Stimulated activated CD4-positive, alpha-beta T cell treated with anti-CD3 and anti-CD28 coated beads, Interleukin-12 subunit alpha, Interleukin-12 subunit beta, amount 100 ng/mL, for 24 hours (primary cell): Measurements from ENCODE around the gene NFIC.
"Not testable (repeated sequence)": the region's sequence is repeated elsewhere in the genome, so short reads cannot be mapped to it uniquely, and the experiment has no call there.

ENCODE experiments used
- DNase-seq, 2 experiments: peaks; one replicate each; pipeline ENCODE4 v3.0.0-alpha.2; 2020; ENCODE audit warnings: low read depth in 2 of 2

NFIC gene

GRCh38 chr19:3451451-3451866 lies 85.1 kb downstream of the NFIC start:
- DNase-seq: no peak

DNA sequence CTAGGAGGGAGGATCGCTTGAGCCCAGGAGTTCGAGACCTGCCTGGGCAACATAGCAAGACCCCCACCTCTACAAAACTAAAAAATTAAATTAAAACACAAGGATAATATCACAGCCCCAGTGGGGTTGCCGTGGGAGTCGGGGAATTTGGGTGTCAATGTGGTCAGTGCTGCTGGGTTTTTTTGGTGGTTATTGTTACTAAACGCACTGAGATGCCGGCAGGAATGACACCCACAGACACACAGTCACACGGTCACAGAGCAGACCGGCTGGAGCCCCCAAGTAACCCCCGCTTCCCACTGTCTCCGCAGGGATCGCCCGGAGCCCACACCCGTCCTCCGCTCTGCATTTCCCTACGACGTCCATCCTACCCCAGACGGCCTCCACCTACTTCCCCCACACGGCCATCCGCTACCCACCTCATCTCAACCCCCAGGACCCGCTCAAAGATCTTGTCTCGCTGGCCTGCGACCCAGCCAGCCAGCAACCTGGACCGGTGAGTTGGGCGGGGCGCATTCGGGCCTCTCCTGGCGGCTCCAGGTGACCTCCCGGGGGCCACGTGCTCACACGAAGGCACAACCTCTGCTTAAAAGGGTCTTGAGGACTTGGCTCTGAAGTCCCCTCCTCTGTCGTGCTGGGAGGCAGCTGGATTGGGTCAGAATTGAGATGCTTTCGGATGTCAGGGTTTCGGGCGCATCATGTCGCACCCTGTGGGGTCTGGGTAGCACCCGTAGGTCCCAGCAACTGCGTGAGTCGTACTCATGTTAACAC lies 86.0 kb downstream of the NFIC start:
- no peak for DNase-seq

- not testable (repeated sequence) for DNase-seq
These were observed 86.5 kb downstream of the NFIC start for GRCh38 chr19:3452942-3453214.

DNA sequence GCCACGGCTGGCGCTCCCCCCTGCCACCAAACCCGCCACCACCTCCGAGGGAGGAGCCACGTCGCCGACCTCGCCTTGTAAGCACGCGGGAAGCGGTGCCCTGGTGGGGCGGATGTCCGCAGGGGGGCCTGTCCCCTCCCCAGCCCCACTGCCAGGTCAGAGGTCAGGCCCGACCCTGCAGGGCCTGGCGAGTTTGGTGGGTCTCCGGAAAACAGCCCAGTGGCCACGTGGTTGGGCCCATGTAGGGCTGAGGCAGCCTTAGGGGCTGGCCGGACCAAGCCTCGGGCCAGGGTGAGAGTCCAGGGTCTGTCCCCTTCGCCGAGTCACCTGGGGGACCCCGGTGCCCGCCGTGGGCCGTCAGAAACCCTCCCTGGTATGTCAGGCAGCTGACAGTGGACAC lies 87.5 kb downstream of the NFIC start:
- DNase-seq: no peak

- no peak for DNase-seq
These were observed 88.4 kb downstream of the NFIC start for GRCh38 chr19:3454656-3455392.

DNA sequence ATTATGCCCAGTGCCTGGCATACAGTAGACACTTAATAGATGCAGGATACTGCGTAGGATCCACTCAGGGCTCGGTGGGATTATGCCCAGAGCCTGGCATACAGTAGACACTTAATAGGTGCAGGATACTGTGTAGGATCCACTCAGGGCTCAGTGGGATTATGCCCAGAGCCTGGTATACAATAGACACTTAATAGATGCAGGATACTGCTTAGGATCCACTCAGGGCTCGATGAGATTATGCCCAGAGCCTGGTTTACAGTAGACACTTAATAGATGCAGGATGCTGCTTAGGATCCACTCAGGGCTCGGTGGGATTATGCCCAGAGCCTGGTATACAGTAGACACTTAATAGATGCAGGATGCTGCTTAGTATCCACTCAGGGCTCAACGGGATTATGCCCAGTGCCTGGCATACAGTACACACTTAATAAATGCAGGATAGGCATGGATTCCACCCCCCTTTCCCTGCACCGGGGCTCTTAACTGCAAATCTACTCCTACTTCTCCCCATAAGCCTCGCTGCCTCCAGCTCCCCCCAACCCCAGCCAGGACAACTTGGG lies 89.1 kb downstream of the NFIC start:
- DNase-seq: no peak

GRCh38 chr19:3455960-3456601 lies 89.7 kb downstream of the NFIC start:
- DNase-seq: no peak

DNA sequence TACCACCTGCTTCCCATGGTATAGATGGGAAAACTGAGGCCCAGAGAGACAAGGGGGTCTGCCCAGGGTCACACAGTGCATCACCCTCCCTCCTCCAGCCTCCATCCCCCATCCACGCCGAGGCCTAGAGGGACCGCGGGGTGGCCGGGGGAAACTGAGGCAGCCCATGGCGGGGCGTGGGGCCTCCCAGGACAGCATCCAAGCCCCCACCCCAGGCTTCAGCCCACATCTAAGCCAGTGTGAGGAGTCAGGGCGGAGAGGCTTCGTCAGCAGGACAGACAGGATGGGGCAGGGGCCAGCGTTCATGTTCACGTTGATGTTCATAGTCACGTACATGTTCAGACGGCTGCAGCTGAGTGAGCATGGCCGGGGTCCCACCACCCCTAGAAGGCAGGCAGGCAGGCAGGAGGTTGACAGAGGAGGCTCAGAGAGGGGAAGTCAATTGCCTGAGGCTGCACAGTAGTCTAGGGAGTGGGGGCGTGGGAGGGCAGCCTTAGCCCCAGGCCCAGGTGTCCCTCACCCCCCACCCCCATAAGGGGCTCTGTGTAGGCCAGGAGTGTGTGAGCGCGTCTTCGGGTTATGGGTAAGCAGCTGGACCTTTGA lies 90.6 kb downstream of the NFIC start:
- no peak for DNase-seq

- no peak for DNase-seq
These were observed 91.3 kb downstream of the NFIC start for GRCh38 chr19:3457528-3458228.

DNA sequence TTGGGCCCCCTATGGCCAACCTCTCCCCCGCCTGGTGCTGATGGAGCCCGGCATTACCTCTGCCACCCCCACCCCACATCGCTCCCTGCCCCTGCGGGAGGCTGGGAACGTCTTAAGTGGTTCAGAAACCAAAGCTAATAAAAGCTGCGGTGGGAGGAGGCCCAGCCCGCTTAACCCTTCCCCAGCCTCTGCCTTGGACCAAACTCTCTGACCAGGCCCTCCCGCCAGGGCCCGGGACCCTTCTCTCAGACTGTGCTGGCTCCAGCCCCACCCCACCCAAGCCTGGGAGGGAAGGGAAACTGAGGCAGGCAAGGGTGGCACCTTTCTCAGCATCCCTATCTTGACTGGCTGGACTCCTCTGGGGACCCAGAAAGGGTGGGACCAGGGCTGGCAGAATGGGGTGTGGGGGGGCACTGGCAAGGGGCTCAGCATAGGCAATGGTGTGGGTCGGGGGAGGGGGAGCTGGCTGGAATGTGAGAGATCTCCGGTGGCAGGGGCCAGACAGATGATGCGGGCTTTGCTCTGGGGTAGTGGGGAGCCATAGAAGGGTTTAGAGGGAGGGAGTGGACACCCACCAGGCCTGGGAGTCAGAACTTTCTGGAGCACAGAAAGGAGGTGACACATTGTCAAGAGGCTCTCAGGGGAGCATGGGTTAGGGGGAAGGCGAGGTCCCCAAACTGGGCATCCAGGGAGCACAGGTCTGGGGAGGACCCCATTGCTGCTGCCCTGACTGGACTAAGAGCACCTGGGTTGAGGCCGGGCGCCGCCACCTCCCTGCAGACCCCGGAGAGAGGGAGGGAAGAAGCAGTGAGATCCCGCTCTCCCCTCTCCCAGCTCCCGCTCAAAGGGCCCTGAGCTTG lies 92.1 kb downstream of the NFIC start:
- DNase-seq: no peak

DNA sequence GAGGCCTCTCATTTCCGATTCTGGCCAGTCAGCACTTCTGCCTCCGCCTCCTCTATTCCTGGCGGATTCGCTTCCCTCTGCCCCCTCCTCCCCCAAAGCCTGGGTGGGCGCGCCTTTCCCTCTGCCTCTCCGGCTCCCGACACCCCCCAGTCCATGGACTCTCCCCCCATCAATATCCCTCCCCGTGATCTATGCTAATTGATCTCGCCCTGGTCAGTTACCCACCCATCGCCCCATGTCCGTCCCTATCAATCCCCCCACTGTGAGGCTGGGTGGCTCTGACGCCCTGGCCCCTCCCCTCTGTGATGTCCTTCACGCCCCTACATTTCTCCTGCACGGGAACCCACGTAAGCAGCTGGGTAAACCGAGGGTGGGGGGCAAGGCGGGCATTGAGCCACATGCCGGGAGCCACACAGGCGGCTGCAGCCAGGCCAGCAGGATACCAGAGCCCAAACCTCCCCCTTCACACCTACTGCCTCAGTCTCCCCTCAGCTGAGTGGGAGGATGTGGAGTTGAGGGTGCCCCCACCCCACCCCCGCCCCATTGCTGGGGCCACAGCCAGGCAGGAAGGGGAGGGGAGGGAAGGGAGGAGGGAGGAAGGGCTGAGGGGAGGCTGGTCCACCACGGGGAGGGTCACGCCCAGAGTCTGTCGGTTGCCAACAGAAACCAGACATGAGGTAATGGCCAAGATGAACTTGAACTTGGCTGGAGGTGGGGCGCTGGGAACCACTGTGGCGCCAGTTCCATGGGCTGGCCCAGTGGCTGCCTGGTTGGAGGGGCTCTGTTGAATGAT lies 92.9 kb downstream of the NFIC start:
- DNase-seq: no peak

GRCh38 chr19:3459965-3460582 lies 93.7 kb downstream of the NFIC start:
- DNase-seq: no peak

- DNase-seq: no peak
These were observed 96.8 kb downstream of the NFIC start for GRCh38 chr19:3462991-3463713.

DNA sequence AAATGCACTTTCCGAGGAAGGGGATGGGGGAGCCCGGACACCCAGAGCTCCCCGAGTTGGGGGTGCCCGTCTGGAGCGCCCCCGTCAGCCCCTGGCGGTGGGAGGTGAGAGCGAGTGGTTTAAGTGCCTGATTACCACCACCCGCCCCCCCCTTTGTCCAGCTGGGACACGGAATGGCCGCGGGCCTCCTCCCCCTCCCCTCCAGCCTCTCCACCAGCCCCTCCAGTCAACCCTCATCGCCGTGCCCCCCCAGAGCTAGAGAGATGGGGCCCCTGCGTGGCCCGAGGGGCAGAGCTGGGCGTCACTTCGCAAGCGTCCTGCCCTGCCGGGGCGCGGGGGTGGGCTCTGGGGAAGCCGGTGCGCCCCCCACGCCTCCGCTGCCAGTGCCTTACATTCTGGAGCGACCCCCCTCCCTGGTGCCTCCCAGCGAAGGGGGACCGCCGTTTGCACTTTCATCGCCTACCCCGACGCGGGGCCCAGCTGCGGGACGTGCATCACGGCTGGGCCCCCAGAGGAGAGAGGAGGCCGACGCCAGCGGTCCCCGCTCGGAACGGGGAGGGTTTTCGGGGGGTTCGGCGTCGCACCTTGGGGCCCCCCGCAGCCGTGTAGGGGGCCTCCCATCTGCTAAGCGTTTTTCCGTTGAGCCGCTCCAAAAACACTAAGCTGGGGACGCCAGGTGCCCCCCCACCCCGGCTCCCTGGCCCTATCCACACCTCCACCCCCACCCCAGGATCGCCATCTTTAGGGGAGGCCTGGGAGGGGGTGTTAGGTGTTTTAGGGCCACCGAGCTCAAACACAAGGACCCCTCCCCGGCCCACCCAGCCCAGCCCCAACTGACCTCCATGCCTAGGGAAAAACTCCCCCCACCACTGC lies 97.6 kb downstream of the NFIC start:
- DNase-seq: no peak

GRCh38 chr19:3464587-3465235 lies 98.3 kb downstream of the NFIC start:
- DNase-seq: no peak

GRCh38 chr19:3465552-3465951 lies 99.2 kb downstream of the NFIC start:
- DNase-seq: no peak

DNA sequence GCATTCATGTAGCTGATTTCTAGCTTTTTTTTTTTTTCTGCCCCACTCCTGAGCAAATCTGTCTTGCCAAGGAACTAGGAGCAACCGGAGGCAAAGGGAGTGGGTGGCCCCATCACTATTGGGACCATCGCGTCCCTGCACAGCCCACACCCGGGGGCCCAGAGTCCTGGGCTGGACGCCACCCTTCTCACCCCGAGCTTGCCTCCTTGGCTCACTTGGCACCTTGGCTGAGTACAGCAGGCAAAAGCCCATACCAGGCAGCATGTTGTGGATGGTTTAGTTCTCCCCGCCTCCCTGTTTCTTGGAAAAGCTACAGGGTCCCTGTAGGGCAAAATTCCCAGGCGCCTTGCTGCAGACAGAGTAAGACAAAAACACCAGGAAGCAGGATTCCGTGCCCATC lies 100.3 kb downstream of the NFIC start:
- no peak for DNase-seq
